AG10803 (cell line): Measurements from ENCODE around the gene CEP295NL.
A peak's percentile ranks its signal among the peaks of the same experiment; 100 is the strongest.

ENCODE experiments used
- DNase-seq: peaks from one replicate; pipeline ENCODE4 v3.0.0; 2010; ENCODE audit warnings: low read depth
- H3K4me3 ChIP-seq: 2 replicates; pipeline ENCODE4 v1.5.1; 2011; ENCODE audit warnings: mild to moderate bottlenecking, low read length, control low read depth
- CTCF ChIP-seq: conservative IDR thresholded peaks from 2 replicates; pipeline ENCODE4 v1.5.1; 2011; ENCODE audit warnings: mild to moderate bottlenecking, low read length, control low read depth, inconsistent platforms

Gene CEP295NL

GRCh38 chr17:78925662-78926555 lies 22.9 kb upstream of the CEP295NL start:
- H3K4me3 ChIP-seq: peak overlapping the region; percentile 86
- TF ChIP-seq CTCF: no peak
- peak; percentile 91 for DNase-seq

GRCh38 chr17:78925234-78925633 lies 22.2 kb upstream of the CEP295NL start, which contains the start of gene TIMP2:
Gene TIMP2 (minus strand): TSS chr17:78925387. CDS start chr17:78925088, 299 bp downstream.
- no peak; the same call in 1 of the 2 replicates for TF ChIP-seq CTCF
- DNase-seq: peak; percentile 83

GRCh38 chr17:78924481-78925151 lies 21.6 kb upstream of the CEP295NL start:
- H3K4me3 ChIP-seq: peak overlapping the region; percentile 86
- peak; percentile 59 for DNase-seq
- no peak for TF ChIP-seq CTCF

More at GRCh38 chr17:78925234-78925633, 22.2 kb upstream of the CEP295NL start, which contains the start of gene TIMP2:
- H3K4me3 ChIP-seq: peak within 1 kb of the TSS; percentile 86

- DNase-seq: no peak
- peak overlapping the region; percentile 86 for H3K4me3 ChIP-seq
- no peak for TF ChIP-seq CTCF
Observed at GRCh38 chr17:78923660-78924453, 20.9 kb upstream of the CEP295NL start.

GRCh38 chr17:78922816-78923498 lies 20.0 kb upstream of the CEP295NL start:
- no peak for TF ChIP-seq CTCF
- H3K4me3 ChIP-seq: peak overlapping the region; percentile 86
- DNase-seq: no peak

GRCh38 chr17:78921437-78921971 lies 18.5 kb upstream of the CEP295NL start:
- no peak for TF ChIP-seq CTCF
- DNase-seq: peak; percentile 49
- H3K4me3 ChIP-seq: peak overlapping the region; percentile 39
